Amniotic stem cell (primary cell): ENCODE measurements around the gene TK2.
"Not testable (repeated sequence)": the region's sequence is repeated elsewhere in the genome, so short reads cannot be mapped to it uniquely, and the experiment has no call there.

ENCODE experiments used
- DNase-seq: peaks from one replicate; lab custom pipeline; 2025; lab: John Stamatoyannopoulos, UW

The TK2 gene

DNA sequence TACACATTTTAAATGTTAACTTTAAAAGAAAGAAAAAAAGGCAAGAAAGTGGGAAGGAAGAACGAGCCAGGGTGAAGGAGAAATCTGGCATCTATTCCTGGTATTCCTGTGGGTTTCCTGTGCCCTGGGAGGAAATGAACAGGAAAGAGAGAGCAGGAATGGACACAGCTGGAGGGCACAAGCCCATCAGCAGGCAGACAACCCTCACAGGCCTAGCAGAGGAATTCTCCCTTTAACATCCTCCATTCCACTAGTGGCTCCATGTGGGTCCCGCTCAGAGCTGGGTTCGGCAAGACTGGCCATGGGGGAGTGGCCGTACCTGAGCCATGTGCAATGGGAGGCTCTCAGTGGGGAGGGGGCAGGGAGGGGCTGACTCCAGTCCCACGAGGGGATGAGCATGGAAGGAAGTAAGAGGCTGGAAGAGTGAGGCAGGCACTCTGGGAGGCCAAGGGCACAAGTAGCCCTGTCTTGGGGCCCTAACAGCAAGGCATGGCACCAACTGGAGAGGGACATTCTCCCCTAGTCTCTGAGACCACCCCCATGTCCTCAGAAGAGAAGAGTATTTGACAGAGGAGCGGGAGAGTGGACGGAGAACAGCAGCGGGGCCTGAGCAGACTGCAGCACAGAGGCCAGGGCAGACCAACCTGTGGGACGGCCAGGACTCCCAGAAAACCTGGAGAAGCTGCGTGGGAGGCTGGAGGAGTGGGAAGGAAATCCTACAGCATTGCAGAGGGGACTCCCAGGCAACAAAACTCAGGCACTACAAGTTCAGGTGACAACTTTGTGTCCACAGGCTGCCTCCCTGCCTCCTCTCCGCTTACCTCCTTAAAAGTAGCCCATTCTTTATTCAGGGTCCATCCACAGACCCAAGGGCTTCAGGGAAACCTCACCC, 30.2 kb downstream of the TK2 start:
- no peak for DNase-seq

- DNase-seq = no peak
Observed at GRCh38 chr16:66517586-66518263, 32.2 kb downstream of the TK2 start.

DNA sequence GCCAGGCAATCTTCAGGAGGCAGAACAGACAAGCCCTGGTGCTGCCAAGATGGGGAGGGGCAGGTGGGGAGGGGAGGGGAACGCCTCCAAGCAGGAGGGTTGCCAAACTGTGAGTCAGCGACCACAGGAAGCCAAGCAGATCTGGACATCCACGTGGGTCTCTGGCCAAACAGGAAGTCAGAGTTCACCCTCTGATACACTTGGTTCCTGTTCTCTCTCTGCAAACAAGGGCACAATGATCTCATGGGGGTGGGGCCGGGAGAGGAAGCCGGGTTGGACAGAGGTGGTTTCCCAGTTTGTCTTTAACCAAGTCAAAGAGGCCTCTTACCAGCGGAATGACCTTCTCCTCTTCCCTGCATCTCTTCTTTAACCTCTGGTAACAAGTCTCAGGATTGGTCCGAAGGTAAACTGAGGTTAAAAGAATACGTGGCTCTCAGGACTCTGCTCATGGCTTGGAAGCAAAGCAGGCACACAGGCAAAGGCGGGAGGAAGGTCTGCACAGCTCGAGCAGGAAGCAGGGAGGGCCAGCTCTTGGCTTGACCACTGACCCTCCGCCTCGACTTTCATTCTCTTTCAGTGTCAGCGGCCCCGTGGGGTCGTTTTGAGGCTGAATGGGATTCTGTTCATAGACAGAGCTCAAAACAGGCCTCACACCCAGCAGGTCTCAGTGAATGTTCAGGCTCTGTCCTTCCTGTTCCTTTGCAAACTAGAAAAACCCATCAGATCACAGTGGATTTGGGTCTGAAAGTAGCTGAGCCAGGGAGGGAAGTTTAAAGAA, 32.9 kb downstream of the TK2 start:
- DNase-seq = peak; percentile 84

GRCh38 chr16:66516509-66516807, 33.5 kb downstream of the TK2 start:
- DNase-seq = no peak

- no peak for DNase-seq
Observed at GRCh38 chr16:66515596-66516508, 34.1 kb downstream of the TK2 start.

DNA sequence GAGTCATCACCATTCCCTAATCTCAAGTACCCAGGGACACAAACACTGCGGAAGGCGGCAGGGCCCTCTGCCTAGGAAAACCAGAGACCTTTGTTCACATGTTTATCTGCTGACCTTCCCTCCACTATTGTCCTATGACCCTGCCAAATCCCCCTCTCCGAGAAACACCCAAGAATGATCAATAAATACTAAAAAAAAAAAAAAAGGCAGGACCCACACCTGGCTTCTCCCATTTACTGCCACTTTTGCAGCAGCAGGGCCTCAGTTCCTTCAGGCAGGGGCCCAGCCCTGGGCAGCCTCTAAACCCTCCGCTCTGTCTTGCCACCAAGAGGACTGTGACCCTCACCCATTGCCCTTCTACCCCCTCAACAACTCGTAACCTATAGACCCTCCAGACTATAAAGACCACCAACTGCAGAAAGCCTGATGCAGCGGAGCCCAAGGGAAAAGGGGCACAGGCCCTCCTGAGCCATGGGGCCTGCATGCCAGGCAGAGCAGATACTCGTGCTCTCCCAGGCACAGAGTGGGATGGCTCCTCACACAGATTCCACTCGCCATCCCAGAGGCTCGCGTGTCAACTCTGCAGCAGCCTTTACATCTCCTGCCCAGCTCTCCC, 34.8 kb downstream of the TK2 start:
- not testable (repeated sequence) for DNase-seq

GRCh38 chr16:66514391-66514790, 35.5 kb downstream of the TK2 start:
- not testable (repeated sequence) for DNase-seq

- DNase-seq = no peak
Observed at GRCh38 chr16:66513111-66513723, 36.7 kb downstream of the TK2 start.

DNA sequence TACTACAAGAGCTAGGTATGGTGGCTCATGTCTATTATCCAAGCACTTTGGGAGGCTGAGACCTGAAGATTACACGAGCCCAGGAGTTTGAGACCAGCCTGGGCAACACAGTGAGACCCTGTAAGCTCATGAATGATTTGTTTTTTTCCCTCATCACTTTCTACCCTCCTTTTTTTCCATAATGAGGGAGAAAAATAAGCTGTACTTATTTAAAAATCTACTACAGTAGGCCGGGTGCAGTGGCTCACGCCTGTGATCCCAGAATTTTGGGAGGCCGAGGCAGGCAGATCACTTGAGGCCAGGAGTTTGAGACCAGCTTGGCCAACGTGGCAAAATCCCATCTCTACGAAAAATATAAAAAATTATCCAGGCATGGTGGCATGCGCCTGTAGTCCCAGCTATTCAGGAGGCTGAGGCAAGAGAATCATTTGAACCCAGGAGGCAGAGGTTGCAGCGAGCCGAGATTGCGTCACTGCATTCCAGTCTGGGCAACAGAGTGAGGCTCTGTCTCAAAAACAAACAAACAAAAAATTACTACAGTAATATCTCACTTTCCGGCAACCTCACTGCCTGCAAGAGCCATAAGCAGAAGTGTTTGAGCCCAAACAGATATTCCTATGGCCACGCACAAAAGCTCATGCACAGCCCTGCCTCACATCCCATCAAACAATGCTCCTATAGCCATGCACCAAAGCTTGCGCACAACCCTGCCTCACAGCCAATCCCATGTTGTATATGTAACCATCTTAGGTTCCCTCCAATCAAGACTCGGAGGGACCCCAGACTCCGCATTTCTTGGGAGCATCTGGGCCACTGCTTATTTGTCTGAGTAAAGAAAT, 37.4 kb downstream of the TK2 start:
- no peak for DNase-seq

- DNase-seq = no peak
Observed at GRCh38 chr16:66511602-66512271, 38.2 kb downstream of the TK2 start.

DNA sequence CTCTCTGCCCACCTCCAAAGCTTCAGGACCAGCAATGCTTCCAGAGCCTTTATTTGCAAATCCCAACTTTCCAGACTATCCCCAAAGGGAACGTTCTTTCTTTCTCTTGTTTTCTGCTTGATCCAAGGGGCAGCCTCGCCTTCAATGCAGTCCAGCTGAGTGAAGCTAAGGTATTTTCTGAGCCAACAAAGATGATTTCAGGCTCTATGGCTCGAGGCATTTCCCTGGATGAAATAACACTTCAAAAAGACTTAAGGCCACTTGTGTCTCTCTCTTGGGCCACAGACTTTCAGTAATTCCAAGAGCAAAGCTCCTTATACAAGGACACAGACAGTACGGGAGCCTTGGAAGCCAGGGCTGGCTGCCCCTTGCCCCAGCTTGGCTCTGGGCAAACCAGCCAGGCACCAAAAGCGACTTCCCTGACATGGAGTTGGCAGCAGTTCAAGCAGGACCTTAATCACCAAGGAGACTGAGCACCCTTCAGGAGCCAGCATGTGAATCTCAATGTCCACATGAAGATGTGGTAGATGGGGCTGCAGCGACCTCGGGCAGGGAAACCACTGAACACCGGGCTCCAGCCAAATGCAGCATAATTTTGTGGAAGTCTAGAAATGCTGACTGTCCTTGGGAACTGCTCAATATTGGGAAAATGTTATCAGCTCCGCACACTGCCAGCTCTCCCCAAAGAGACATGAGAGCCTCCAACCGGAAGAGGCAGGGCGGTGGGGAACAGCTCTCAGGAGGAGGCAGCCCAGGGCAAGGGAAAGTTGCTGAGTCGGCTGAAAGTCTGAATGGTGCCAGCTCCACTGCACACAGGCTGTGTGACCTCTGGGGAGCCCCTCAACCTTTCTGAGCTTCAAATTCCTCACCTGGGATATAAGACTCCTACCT, 39.0 kb downstream of the TK2 start:
- no peak for DNase-seq

DNA sequence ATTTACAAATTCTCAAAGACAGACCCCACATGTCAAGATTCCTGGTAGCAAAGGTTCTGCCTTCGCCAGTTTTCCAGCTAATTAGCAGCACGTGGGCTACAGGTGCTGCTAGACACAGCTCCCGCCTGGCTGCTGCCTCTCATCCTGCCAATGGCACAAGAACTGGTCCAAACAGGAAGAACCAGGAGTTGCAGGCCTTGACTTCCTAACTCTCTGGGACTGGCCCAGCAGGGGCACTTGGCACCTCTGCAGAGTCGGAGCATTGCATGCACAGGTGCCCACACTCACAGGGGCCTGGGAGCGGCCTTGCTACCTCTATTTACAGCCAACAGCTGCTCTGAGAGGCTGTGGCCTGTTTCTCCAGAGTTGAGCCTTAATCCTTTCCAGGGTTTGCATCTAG, 39.6 kb downstream of the TK2 start:
- DNase-seq = no peak

GRCh38 chr16:66509576-66509975, 40.3 kb downstream of the TK2 start:
- no peak for DNase-seq

- DNase-seq = no peak
Observed at GRCh38 chr16:66508914-66509496, 40.9 kb downstream of the TK2 start.

GRCh38 chr16:66508248-66508913, 41.5 kb downstream of the TK2 start:
- no peak for DNase-seq

DNA sequence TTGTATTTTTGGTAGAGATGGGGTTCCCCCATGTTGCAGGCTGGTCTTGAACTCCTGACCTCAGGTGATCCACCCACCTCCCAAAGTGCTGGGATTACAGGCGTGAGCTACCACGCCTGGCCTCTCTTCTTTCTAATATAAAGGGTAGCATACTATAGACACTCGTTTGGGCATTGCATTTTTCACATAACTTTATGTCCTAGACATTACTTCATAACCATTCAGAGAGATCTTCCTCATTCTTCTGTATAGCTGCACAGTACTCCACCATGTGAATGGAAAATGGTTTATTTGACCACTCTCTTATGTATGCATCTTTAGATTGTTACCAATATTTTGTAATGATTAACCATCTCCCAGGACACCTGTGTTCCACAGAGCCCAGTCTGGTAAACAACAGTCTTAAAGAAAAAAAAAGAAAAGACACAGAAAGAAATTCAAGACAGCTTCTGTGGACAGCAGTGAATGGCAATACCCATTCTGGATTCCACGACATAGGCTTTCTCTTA, 42.1 kb downstream of the TK2 start:
- no peak for DNase-seq

GRCh38 chr16:66503612-66504011, 46.3 kb downstream of the TK2 start:
- no peak for DNase-seq
